ENCODE data around the gene FARP1. TPM values are rescaled to one million over a fixed set of nuclear protein-coding genes. Genes with fewer than 3 reads are reported as not detected.

Gene FARP1
- total and polyA plus RNA-seq, 2 of the 13 experiments (the other 11 are each of a cell fraction or from before 2014, with no cell fraction given): 70.6 to 126 TPM

- TF ChIP-seq PHF20 (CRISPR knock-in tag; IDR thresholded peaks at IDR 0.05) (no peak), STAG1 (CRISPR knock-in tag; IDR thresholded peaks at IDR 0.05) (no peak), THAP7 (CRISPR knock-in tag; IDR thresholded peaks at IDR 0.05) (no peak), RFX3 (CRISPR knock-in tag; IDR thresholded peaks at IDR 0.05) (no peak), ZNF354B (CRISPR knock-in tag; IDR thresholded peaks at IDR 0.05) (no peak), ZNF784 (CRISPR knock-in tag; IDR thresholded peaks at IDR 0.05; ENCODE audit: borderline replicate concordance) (no peak), FOXM1 (CRISPR knock-in tag; IDR thresholded peaks at IDR 0.05) (no peak), BCL6 (CRISPR knock-in tag; IDR thresholded peaks at IDR 0.05) (peak; percentile 73), ZNF850 (CRISPR knock-in tag; conservative IDR thresholded peaks at IDR 0.05) (no peak), TBX2 (CRISPR knock-in tag; IDR thresholded peaks at IDR 0.05; ENCODE audit: borderline replicate concordance) (peak; percentile 23; the same call in 1 of the 2 replicates), AGO2 (optimal IDR thresholded peaks at IDR 0.05; ENCODE audit: low read depth, low read length) (no peak), BRCA1 (CRISPR knock-in tag; IDR thresholded peaks at IDR 0.05) (no peak), GATAD2A (CRISPR knock-in tag; IDR thresholded peaks at IDR 0.05) (no peak), SNRNP70 (IDR thresholded peaks at IDR 0.05; ENCODE audit: low read depth, low read length) (no peak), GLMP (CRISPR knock-in tag; IDR thresholded peaks at IDR 0.05; ENCODE audit: borderline replicate concordance) (no peak), ZNF3 (CRISPR knock-in tag; IDR thresholded peaks at IDR 0.05) (peak; percentile 44; the same call in 1 of the 2 replicates), ZNF878 (CRISPR knock-in tag; IDR thresholded peaks at IDR 0.05) (no peak), SSRP1 (CRISPR knock-in tag; IDR thresholded peaks at IDR 0.05) (no peak), TRIM22 (IDR thresholded peaks at IDR 0.05) (no peak), POLR2A (IDR thresholded peaks at IDR 0.05; ENCODE audit: insufficient read depth in 1 of 2, low read depth in 2 of 2, low read length in 2 of 2) (no peak), ATF6 (CRISPR knock-in tag; conservative IDR thresholded peaks at IDR 0.05) (no peak), NFKB2 (CRISPR knock-in tag; IDR thresholded peaks at IDR 0.05; ENCODE audit: borderline replicate concordance) (no peak), THRA (CRISPR knock-in tag; IDR thresholded peaks at IDR 0.05; ENCODE audit: borderline replicate concordance) (no peak), SOX13 (IDR thresholded peaks at IDR 0.05) (no peak), SOX13 (CRISPR knock-in tag; conservative IDR thresholded peaks at IDR 0.05 in 1 of 2, IDR thresholded peaks at IDR 0.05 in 1 of 2) (peak in 1 of 2 experiments; percentile 95; a peak in 2 of 4 replicates), SRSF4 (IDR thresholded peaks at IDR 0.05; ENCODE audit: low read depth, low read length, poor library complexity, severe bottlenecking) (no peak)
Measured at GRCh38 chr13:98291658-98292057, 148.8 kb downstream of the FARP1 start (continued).

Measured in HepG2 (cell line).